ENCODE measurements around the gene OCRL.

The OCRL gene

DNA sequence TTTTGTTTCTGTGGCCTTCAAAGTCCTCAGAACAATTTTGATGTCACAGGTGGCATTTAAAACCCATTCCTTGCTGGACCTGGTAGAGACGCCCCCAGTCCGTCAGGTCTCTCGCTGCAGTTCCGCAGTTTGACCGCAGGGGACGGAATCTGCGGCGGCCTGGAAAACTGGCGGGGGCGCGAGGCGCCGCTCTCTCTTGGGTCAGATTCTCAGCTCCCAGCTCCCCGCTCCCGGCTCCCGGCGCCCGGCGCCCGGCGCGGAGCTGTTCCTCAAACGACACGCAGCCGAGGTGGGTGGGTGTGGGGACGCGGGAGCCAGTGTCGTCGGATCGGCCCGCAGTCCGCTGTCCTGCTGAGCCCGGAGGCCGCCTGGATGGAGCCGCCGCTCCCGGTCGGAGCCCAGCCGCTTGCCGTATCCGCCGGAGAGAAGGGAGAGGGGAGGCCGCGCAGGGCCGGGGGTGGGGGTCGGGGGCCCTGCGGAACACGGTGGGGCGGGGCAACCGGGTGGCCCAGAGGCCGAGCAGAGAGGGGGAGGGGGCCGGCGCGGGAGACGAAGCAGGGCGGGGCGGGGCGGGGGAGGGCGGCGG is at the start of gene OCRL:
OCRL (plus strand) TSS at position 192 of the 586 bp plus-strand sequence; CDS start at position 373, 181 bp downstream.
- no peaks in the 10 kb centered on the region for H3K9me3 Mint-ChIP-seq (ENCODE audit: low read depth)
- peaks cover 2% of the 10 kb centered on the region for H3K27me3 Mint-ChIP-seq
- H3K4me1 Mint-ChIP-seq (ENCODE audit: low read depth): peaks cover 12% of the 10 kb centered on the region
- H3K36me3 Mint-ChIP-seq: peaks cover 1% of the 10 kb centered on the region
- peak within 1 kb of the TSS; percentile 84 for H3K4me3 Mint-ChIP-seq
- H3K27ac Mint-ChIP-seq: peak within 1 kb of the TSS; percentile 22

DNA sequence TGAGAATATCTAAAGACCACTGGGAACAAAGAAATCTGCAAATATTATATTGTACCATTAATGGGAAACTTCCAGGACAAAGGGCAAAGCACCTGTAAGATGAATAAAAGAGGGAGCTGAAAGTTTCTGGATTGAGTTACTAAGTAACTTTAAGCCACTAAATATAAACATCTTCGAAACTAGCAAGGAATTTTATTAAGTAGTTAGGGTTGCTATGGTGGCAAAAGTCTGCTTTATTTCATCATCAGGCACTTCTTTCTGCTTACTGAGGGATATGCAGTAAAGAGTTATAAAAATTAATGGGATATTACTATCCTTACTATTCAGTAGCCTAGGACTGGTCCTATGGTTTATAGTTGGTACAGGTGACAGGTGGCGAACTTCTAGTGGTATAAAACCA is 49.7 kb upstream of the OCRL start:
- no peak overlapping the region for H3K4me3 Mint-ChIP-seq
- H3K9me3 Mint-ChIP-seq (ENCODE audit: low read depth): no peaks in the 10 kb centered on the region
- H3K27me3 Mint-ChIP-seq: no peaks in the 10 kb centered on the region
- H3K27ac Mint-ChIP-seq: no peak overlapping the region
- H3K4me1 Mint-ChIP-seq (ENCODE audit: low read depth): no peaks in the 10 kb centered on the region
- no peaks in the 10 kb centered on the region for H3K36me3 Mint-ChIP-seq

DNA sequence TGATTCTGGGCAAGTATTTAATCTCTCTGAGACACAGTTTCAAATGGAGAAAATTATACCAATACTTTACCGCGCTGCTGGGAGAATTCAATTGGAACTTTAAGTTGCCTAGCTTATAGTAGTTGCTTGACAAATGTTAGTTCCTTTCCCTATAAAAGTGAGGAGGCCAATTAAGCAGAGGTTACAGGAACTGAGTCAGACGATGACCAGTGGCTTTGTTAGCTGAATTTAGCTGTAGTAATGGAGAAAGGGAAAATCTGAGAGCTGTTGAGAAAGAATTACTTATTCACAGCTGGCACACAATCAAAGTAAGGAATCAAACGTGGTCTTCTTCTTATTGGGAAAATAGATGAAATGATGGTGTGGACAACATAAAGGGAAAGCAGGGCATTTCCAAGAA is 46.4 kb upstream of the OCRL start:
- Mint-ChIP-seq H3K36me3 (no peaks in the 10 kb centered on the region), H3K9me3 (ENCODE audit: low read depth) (no peaks in the 10 kb centered on the region), H3K27me3 (no peaks in the 10 kb centered on the region), H3K4me1 (ENCODE audit: low read depth) (no peaks in the 10 kb centered on the region), H3K4me3 (no peak overlapping the region), H3K27ac (no peak overlapping the region)

DNA sequence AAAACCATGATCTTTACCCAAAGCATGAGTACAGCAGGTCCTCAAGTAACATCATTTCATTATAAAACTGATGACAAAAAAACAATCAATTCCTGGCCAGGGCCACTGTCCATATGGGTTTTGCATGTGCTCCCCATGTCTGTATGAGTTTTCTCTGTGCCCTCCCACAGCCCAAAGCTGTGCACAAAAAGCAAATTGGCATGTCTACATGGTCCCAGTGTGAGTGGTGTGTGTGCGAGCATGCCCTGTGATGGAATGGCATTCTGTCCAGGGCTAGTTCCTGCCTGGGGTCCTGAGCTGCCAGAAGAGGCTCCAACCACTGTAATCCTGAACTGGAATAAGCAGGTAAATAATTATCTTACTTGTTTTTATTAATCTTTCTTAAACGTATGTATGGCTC is 45.2 kb upstream of the OCRL start:
- no peaks in the 10 kb centered on the region for H3K27me3 Mint-ChIP-seq
- H3K4me3 Mint-ChIP-seq: no peak overlapping the region
- H3K9me3 Mint-ChIP-seq (ENCODE audit: low read depth): no peaks in the 10 kb centered on the region
- H3K4me1 Mint-ChIP-seq (ENCODE audit: low read depth): no peaks in the 10 kb centered on the region
- H3K27ac Mint-ChIP-seq: no peak overlapping the region
- no peaks in the 10 kb centered on the region for H3K36me3 Mint-ChIP-seq

DNA sequence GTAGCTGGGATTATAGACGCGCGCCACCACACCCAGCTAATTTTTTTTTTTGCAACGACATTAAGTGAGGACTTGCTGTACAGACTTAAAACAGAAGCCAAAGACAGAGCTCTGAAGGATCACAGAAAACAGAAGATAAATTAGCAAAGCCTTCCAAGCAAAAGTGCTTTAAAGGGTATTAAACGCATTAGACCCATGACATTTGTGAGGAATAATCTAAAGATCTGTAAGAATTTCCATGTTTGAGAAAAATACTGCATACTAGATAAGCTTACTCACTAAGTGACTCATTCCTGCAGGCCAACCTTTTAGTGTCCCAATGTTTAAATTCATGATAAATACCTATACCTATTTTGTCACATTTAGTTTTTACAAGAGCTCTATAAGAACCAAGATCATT is 44.2 kb upstream of the OCRL start:
- no peak overlapping the region for H3K27ac Mint-ChIP-seq

DNA sequence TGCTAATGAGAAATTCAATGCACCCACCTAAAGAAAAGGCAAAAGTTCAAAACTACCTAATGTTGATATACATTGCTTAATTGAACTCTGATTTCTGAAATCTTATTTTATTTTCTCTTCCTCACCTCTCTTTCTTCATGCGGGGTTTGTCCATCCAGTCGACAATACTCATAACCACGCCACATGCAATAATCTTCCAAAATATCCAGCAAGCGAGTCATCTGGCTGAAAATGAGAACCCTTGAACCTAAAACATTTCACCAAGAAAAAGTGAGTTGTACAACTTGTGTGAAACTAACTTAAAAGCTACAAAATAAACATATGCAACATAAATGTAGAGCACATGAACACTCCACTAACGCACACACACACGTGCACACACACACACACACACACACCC is 43.4 kb upstream of the OCRL start:
- Mint-ChIP-seq H3K27ac (no peak overlapping the region), H3K36me3 (no peaks in the 10 kb centered on the region), H3K4me1 (ENCODE audit: low read depth) (no peaks in the 10 kb centered on the region), H3K27me3 (no peaks in the 10 kb centered on the region), H3K9me3 (ENCODE audit: low read depth) (no peaks in the 10 kb centered on the region), H3K4me3 (no peak overlapping the region)

More for the DNA sequence above, 44.2 kb upstream of the OCRL start:
- Mint-ChIP-seq H3K4me1 (ENCODE audit: low read depth) (no peaks in the 10 kb centered on the region), H3K36me3 (no peaks in the 10 kb centered on the region), H3K4me3 (no peak overlapping the region), H3K27me3 (no peaks in the 10 kb centered on the region), H3K9me3 (ENCODE audit: low read depth) (no peaks in the 10 kb centered on the region)

DNA sequence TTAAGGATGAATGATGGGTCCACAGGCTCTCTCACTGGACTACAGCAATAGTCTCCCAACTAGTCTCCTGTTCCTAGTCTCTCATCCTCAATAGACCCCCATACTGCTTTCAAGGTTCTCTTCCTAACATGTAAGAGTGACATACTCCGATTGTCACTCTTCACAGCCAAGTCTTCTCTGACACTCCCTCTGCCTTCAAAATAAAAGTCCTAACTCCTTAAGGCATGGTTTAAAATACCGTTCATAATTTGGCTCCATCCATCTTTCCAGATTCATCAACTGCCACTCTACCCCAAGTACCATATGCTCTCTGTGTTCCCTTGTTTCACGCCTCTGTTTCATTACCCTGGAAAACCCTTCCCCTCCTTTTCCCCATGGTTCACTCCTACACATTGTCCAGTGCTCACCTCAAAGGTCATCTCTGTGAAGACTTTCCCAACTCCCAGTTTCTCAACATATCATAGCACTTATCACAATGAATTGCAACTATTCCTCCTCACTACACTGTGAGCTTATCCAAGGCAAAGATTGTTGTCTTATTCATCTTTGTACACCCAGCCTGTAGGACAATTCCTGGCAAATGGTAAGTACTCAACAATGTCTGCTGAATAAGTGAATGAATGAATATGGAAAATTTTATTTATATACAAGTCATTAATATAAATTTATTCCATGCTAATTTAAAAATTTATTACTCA is 42.8 kb upstream of the OCRL start:
- Mint-ChIP-seq H3K9me3 (ENCODE audit: low read depth) (no peaks in the 10 kb centered on the region), H3K4me3 (no peak overlapping the region), H3K36me3 (no peaks in the 10 kb centered on the region), H3K27me3 (no peaks in the 10 kb centered on the region), H3K4me1 (ENCODE audit: low read depth) (no peaks in the 10 kb centered on the region), H3K27ac (no peak overlapping the region)

DNA sequence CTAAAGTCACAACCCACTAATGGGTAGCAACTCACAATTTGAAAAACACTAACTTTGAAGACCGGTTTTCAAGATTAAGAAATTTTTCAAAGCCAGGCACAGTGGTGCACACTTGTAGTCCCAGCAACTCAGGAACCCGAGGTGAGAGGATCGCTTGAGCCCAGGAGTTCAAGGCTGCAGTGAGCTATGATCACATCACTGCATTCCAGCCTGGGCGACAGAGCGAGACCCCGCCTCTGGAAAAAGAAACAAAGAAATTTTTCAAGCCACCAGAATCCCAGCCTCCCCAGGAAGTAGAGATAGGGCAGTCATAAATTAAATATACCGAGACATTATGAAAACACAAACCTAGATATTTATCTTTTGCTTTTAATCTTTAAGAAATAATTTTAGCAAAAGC is 29.7 kb upstream of the OCRL start:
- Mint-ChIP-seq H3K27ac (no peak overlapping the region), H3K36me3 (no peaks in the 10 kb centered on the region), H3K4me3 (no peak overlapping the region), H3K4me1 (ENCODE audit: low read depth) (no peaks in the 10 kb centered on the region), H3K9me3 (ENCODE audit: low read depth) (no peaks in the 10 kb centered on the region), H3K27me3 (no peaks in the 10 kb centered on the region)

DNA sequence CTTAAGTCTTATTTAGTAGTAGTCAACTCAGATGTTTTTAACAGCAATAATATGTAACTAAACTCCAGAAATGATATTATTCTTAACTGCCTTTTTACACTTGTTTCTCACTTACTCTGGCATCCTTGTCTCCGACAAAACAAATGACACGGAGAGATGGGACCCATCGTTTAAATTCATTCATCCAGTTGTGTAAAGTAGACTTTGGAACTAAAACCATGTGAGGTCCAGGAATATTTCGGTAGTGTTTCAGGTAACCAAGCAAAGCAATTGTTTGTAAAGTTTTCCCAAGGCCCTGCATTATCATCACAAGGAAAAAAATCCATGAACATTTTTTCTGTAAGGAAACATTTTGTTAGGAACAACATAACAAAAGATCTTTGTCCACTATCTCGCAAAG is 28.4 kb upstream of the OCRL start:
- Mint-ChIP-seq H3K27ac (no peak overlapping the region), H3K4me1 (ENCODE audit: low read depth) (no peaks in the 10 kb centered on the region), H3K4me3 (no peak overlapping the region), H3K9me3 (ENCODE audit: low read depth) (no peaks in the 10 kb centered on the region), H3K36me3 (no peaks in the 10 kb centered on the region), H3K27me3 (peaks cover 2% of the 10 kb centered on the region)

DNA sequence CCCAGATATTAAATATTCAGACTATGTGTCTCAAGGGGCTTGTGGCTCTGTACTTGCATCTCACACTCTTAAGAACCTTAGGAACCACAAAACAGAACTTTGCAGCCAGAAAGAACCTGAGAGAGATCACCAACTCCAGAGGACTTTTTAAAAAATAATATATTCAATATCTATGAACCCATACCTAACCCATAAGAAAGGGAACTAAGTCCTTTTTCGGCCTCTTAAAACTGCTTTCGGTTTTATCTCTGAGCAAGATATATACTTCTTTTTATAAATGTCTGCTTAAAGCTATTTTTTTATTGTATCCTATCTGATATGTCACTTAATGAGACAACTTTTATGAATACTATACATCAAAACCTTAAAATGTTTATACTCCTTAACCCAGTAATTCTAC is 27.6 kb upstream of the OCRL start:
- Mint-ChIP-seq H3K9me3 (ENCODE audit: low read depth) (no peaks in the 10 kb centered on the region), H3K27me3 (peaks cover 2% of the 10 kb centered on the region), H3K36me3 (no peaks in the 10 kb centered on the region), H3K4me1 (ENCODE audit: low read depth) (no peaks in the 10 kb centered on the region), H3K4me3 (no peak overlapping the region), H3K27ac (no peak overlapping the region)

DNA sequence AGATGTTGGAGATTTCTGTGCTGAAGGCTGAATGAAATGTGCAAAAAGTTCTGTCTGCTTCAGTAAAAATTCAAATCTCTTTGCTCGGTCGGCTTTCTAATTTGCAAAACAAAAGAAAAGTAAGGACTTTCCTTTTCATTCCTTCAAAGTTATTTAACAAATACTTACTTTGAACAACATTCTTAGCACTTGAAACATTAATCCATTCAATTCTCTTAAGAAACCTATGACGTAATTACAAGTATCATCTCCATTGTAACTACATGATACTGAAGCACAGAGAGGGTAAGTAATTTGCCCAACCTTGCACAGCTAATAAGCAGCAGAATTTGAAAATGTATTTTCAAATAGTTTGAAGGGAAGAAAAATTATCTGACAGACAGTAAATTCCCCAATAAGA is 23.7 kb upstream of the OCRL start:
- Mint-ChIP-seq H3K9me3 (ENCODE audit: low read depth) (no peaks in the 10 kb centered on the region), H3K27ac (no peak overlapping the region), H3K27me3 (peaks cover 2% of the 10 kb centered on the region), H3K4me3 (no peak overlapping the region), H3K36me3 (no peaks in the 10 kb centered on the region), H3K4me1 (ENCODE audit: low read depth) (no peaks in the 10 kb centered on the region)

DNA sequence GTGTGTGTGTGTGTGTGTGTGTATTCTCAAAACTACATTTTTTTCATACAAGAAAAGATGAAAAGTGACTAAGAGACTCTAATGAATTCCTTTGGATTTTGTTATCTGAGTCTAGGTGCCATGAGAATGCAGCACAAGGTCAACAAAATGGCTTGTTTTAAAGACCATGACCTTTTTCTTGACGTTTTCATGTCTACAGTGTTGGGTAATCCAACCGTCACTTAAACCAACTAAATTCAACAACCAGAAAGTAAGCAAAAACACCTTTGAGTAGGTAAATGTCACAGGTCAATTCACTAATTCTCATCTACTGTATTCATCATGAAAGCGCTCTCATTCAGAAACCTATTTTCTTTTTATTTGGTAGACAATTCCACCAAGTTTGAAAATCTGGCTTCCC is 19.9 kb upstream of the OCRL start:
- H3K4me3 Mint-ChIP-seq: no peak overlapping the region
- peaks cover 2% of the 10 kb centered on the region for H3K27me3 Mint-ChIP-seq
- no peak overlapping the region for H3K27ac Mint-ChIP-seq
- peaks cover 10% of the 10 kb centered on the region for H3K4me1 Mint-ChIP-seq (ENCODE audit: low read depth)
- H3K36me3 Mint-ChIP-seq: no peaks in the 10 kb centered on the region
- peaks cover 4% of the 10 kb centered on the region for H3K9me3 Mint-ChIP-seq (ENCODE audit: low read depth)

DNA sequence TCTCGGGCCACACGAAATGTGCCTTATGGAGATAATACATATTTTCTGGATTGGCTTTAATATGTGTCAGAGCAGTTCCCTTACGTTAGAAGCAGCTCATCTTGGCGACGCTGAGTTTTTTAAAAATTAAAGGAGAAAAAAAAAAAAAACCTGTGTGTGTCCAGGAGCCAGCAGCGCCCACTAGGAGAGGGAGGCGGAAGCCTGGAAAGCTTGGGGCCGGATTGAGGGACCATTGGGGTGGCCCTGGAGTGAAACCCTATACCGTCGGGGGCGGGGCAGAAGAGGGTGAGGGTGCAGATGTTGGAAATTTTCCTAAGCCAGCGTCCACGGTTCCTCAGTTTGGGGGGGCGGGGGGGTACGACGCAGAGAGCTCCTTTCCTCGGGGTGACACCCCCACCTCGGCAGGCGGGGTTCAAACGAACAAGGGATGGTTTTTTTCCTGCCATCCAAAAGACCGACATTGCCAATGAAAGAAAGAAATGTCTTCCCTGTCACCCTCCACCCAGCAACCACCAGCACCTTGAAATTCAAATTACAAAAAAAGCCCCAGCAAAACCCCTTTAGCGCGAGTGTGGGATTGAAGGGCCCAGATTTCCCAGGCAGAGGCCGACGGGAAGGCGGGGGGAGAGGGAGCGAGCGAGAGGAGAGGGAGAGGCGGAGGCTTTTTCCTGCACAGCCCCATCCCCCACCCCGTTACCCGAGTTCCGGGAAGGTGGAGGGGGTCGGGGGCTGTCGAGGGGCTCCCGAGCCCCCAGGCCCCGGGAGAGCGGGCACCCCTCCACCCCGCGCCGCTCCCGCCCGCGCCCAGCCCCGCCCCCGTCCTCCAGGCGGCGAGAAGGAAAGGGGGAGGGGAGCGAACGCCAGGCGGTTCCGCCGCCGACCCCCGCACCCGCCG is 17.6 kb upstream of the OCRL start:
- peaks cover 4% of the 10 kb centered on the region for H3K9me3 Mint-ChIP-seq (ENCODE audit: low read depth)
- peak overlapping the region; percentile 82 for H3K4me3 Mint-ChIP-seq
- no peak overlapping the region for H3K27ac Mint-ChIP-seq
- H3K27me3 Mint-ChIP-seq: no peaks in the 10 kb centered on the region
- H3K36me3 Mint-ChIP-seq: no peaks in the 10 kb centered on the region
- peaks cover 10% of the 10 kb centered on the region for H3K4me1 Mint-ChIP-seq (ENCODE audit: low read depth)

DNA sequence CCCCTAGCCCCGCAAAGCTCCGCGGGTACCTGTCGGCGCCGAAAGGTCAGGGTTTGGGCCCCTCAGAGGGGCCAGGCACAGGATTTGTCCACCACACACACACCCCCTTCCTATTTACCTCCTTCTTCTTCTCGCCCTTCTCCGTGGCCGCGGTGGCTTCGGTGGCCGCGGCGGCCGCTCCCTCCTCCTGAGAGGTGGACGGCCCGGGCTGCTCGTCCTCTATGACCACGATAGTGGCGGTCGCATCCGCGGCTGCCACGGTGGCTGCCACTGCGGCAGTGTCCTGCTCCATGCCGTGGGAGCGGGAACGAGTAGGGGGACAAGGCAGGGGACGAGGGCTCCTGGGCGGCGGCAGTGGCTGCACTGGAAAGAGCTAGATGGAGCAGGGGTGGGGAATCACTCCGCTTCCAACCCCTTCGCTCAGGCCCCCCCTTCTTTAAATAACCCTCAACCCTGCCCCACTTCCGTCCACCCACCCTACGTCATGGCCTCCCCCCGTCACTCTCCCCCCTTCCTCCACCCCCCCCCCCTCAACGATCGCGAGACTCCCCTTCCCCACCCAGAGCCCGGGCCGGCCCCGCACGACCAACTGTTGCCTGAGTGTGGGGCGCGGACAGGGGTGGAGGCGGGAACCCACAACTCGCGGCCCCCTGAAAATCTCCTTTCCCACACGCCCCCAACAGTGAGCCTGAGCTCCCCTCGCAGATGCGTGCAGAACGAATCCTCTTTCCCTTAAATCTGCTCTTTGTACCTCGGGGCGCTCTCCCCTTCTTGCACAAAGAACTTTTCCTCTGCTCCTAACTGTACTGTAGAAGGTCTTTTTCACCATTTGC is 16.8 kb upstream of the OCRL start, which contains the start of gene SMARCA1:
SMARCA1 (minus strand) TSS at position 412 of the 833 bp plus-strand sequence; CDS start at position 292, 120 bp downstream.
- H3K27ac Mint-ChIP-seq: no peak within 1 kb of the TSS
- H3K36me3 Mint-ChIP-seq: no peaks in the 10 kb centered on the region
- H3K4me3 Mint-ChIP-seq: peak within 1 kb of the TSS; percentile 84
- H3K9me3 Mint-ChIP-seq (ENCODE audit: low read depth): peaks cover 4% of the 10 kb centered on the region
- H3K27me3 Mint-ChIP-seq: no peaks in the 10 kb centered on the region
- peaks cover 10% of the 10 kb centered on the region for H3K4me1 Mint-ChIP-seq (ENCODE audit: low read depth)

All from activated naive CD8-positive, alpha-beta T cell (primary cell).